SK-N-SH treated with all-trans-retinoic acid at 6 μM for 48 hours (cell line): Measurements from ENCODE around the gene CCDC102A.

Experiments used
- ATAC-seq: fragments of 200-7000 bp; cut with Tn5 transposase; 3 replicates; pipeline ENCODE4 v1.9.1; 2020; ENCODE audit warnings: mild to moderate bottlenecking, moderate library complexity
- ARNTL ChIP-seq: fragments of 450-650 bp; formaldehyde crosslinking; IDR thresholded peaks from 2 replicates; pipeline ENCODE4 v1.5.0; 2020; ENCODE audit warnings: low read depth, mild to moderate bottlenecking, moderate library complexity, borderline replicate concordance
- BACH2 ChIP-seq: fragments of 250-450 bp; sonication (Bioruptor Pico); IDR thresholded peaks from 2 replicates; pipeline ENCODE4 v1.9.0; 2021; ENCODE audit warnings: mild to moderate bottlenecking, borderline replicate concordance
- CSDC2 ChIP-seq: fragments of 250-450 bp; sonication (Bioruptor Pico); IDR thresholded peaks from 2 replicates; pipeline ENCODE4 v1.5.0; 2020; ENCODE audit warnings: mild to moderate bottlenecking, moderate library complexity
- ESRRG ChIP-seq: fragments of 250-450 bp; sonication (Bioruptor Pico); IDR thresholded peaks from 2 replicates; pipeline ENCODE4 v1.6.1; 2021; ENCODE audit warnings: mild to moderate bottlenecking
- GLIS3 ChIP-seq: fragments of 250-450 bp; sonication (Bioruptor Pico); IDR thresholded peaks from 2 replicates; pipeline ENCODE4 v1.5.0; 2020; ENCODE audit warnings: mild to moderate bottlenecking, moderate library complexity
- ISL1 ChIP-seq: fragments of 250-450 bp; sonication (Bioruptor Pico); IDR thresholded peaks from 2 replicates; pipeline ENCODE4 v2.1.2; 2022; ENCODE audit warnings: mild to moderate bottlenecking, moderate library complexity
- OSR1 ChIP-seq: fragments of 250-450 bp; sonication (Bioruptor Pico); IDR thresholded peaks from 2 replicates; pipeline ENCODE4 v1.8.0; 2022; ENCODE audit warnings: moderate library complexity, mild to moderate bottlenecking, inconsistent platforms
- PPARA ChIP-seq: fragments of 250-450 bp; sonication (Bioruptor Pico); IDR thresholded peaks from 2 replicates; pipeline ENCODE4 v1.5.0; 2020; ENCODE audit warnings: mild to moderate bottlenecking, borderline replicate concordance
- RARB ChIP-seq: fragments of 250-450 bp; sonication (Bioruptor Pico); IDR thresholded peaks from 2 replicates; pipeline ENCODE4 v1.8.0; 2021; ENCODE audit warnings: mild to moderate bottlenecking, moderate library complexity
- SNAI2 ChIP-seq: fragments of 250-450 bp; sonication (Bioruptor Pico); IDR thresholded peaks from 2 replicates; pipeline ENCODE4 v1.5.0; 2020; ENCODE audit warnings: mild to moderate bottlenecking, moderate library complexity
- TCF4 ChIP-seq: fragments of 250-450 bp; sonication (Bioruptor Pico); IDR thresholded peaks from 2 replicates; pipeline ENCODE4 v1.8.0; 2021; ENCODE audit warnings: mild to moderate bottlenecking, moderate library complexity, borderline replicate concordance
- TOX ChIP-seq: fragments of 250-450 bp; sonication (Bioruptor Pico); IDR thresholded peaks from 2 replicates; pipeline ENCODE4 v1.8.0; 2021; ENCODE audit warnings: mild to moderate bottlenecking, moderate library complexity, borderline replicate concordance
- ZC3H10 ChIP-seq: fragments of 250-450 bp; sonication (Bioruptor Pico); IDR thresholded peaks from 2 replicates; pipeline ENCODE4 v1.5.1; 2021; ENCODE audit warnings: mild to moderate bottlenecking, moderate library complexity
- ZFP30 ChIP-seq: fragments of 450-650 bp; formaldehyde crosslinking; IDR thresholded peaks from 2 replicates; pipeline ENCODE4 v1.5.0; 2022; ENCODE audit warnings: mild to moderate bottlenecking, moderate library complexity
- ZNF565 ChIP-seq: fragments of 450-650 bp; formaldehyde crosslinking; conservative IDR thresholded peaks from 2 replicates; pipeline ENCODE4 v1.5.0; 2020; ENCODE audit warnings: low read depth, mild to moderate bottlenecking, moderate library complexity
- ZNF70 ChIP-seq: fragments of 450-650 bp; formaldehyde crosslinking; IDR thresholded peaks from 2 replicates; pipeline ENCODE4 v1.5.0; 2020; ENCODE audit warnings: mild to moderate bottlenecking, moderate library complexity
- ZNF8 ChIP-seq: fragments of 450-650 bp; formaldehyde crosslinking; IDR thresholded peaks from 2 replicates; pipeline ENCODE4 v1.5.0; 2020; ENCODE audit warnings: mild to moderate bottlenecking, moderate library complexity
- TF ChIP-seq, protein P1 (sequence below): fragments of 250-450 bp; sonication (Bioruptor Pico); IDR thresholded peaks from 2 replicates; pipeline ENCODE4 v1.5.0; 2020; ENCODE audit warnings: mild to moderate bottlenecking, moderate library complexity
- TF ChIP-seq, protein P2 (sequence below): fragments of 250-450 bp; sonication (Bioruptor Pico); IDR thresholded peaks from 2 replicates; pipeline ENCODE4 v1.8.0; 2020; ENCODE audit warnings: mild to moderate bottlenecking, moderate library complexity, borderline replicate concordance
- TF ChIP-seq, protein P3 (sequence below): fragments of 250-450 bp; sonication (Bioruptor Pico); IDR thresholded peaks from 2 replicates; pipeline ENCODE4 v1.5.1; 2021; ENCODE audit warnings: mild to moderate bottlenecking, moderate library complexity
- TF ChIP-seq, protein P4 (sequence below): fragments of 250-450 bp; sonication (Bioruptor Pico); IDR thresholded peaks from 2 replicates; pipeline ENCODE4 v1.8.0; 2021; ENCODE audit warnings: low read depth, mild to moderate bottlenecking, moderate library complexity, borderline replicate concordance

The CCDC102A gene

DNA sequence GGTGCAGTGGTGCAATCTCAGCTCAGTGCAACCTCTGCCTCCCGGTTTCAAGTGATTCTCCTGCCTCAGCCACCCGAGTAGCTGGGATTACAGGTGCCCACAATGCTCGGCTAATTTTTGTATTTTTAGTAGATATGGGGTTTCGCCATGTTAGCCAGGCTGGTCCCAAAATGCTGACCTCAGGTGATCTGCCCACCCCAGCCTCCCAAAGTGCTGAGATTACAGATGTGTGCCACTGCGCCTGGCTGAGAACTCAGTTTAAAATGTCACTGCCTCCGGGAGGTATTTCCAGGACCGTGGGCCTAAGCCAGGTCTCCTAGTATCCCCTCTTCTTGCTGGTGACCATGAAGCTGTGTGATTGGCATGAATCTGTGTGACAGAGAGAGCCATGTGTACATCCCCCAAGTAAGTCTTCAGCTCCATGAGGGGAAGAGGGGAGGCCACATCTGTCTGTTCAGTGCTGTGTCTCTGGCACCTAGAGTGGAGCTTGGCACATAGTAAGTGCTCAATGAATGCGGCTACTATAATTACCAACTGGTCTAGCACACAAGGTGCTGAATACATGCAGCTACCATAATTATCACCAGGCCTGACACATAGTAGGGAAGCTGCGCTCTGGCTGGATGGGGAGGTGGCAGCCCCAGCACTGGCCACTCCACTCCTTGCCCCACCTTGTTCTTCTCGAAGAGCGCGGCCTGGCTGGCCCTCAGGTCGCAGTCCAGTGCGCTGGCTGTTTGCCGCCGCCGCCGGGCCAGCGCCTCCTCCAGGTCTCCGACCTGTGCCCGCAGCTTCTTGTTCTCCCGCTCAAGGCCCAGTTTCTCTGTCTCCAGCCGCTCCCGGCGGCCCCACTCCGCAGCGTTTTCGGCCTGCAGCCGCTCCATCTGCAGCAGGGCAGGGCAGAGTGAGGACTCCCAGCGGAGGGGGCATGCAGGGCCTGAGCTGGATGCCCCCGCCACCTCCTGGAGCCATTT is 18.7 kb downstream of the CCDC102A start:
- TF ChIP-seq, protein P1, sequence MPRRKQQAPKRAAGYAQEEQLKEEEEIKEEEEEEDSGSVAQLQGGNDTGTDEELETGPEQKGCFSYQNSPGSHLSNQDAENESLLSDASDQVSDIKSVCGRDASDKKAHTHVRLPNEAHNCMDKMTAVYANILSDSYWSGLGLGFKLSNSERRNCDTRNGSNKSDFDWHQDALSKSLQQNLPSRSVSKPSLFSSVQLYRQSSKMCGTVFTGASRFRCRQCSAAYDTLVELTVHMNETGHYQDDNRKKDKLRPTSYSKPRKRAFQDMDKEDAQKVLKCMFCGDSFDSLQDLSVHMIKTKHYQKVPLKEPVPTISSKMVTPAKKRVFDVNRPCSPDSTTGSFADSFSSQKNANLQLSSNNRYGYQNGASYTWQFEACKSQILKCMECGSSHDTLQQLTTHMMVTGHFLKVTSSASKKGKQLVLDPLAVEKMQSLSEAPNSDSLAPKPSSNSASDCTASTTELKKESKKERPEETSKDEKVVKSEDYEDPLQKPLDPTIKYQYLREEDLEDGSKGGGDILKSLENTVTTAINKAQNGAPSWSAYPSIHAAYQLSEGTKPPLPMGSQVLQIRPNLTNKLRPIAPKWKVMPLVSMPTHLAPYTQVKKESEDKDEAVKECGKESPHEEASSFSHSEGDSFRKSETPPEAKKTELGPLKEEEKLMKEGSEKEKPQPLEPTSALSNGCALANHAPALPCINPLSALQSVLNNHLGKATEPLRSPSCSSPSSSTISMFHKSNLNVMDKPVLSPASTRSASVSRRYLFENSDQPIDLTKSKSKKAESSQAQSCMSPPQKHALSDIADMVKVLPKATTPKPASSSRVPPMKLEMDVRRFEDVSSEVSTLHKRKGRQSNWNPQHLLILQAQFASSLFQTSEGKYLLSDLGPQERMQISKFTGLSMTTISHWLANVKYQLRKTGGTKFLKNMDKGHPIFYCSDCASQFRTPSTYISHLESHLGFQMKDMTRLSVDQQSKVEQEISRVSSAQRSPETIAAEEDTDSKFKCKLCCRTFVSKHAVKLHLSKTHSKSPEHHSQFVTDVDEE (CRISPR knock-in tag): no peak
- no peak for TF ChIP-seq ZNF8
- TF ChIP-seq GLIS3: no peak
- no peak for TF ChIP-seq RARB (CRISPR knock-in tag)
- TF ChIP-seq OSR1 (CRISPR knock-in tag): no peak
- TF ChIP-seq SNAI2 (CRISPR knock-in tag): no peak
- no peak for TF ChIP-seq CSDC2 (CRISPR knock-in tag)
- TF ChIP-seq, protein P2, sequence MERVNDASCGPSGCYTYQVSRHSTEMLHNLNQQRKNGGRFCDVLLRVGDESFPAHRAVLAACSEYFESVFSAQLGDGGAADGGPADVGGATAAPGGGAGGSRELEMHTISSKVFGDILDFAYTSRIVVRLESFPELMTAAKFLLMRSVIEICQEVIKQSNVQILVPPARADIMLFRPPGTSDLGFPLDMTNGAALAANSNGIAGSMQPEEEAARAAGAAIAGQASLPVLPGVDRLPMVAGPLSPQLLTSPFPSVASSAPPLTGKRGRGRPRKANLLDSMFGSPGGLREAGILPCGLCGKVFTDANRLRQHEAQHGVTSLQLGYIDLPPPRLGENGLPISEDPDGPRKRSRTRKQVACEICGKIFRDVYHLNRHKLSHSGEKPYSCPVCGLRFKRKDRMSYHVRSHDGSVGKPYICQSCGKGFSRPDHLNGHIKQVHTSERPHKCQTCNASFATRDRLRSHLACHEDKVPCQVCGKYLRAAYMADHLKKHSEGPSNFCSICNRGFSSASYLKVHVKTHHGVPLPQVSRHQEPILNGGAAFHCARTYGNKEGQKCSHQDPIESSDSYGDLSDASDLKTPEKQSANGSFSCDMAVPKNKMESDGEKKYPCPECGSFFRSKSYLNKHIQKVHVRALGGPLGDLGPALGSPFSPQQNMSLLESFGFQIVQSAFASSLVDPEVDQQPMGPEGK: no peak
- no peak for ATAC-seq

DNA sequence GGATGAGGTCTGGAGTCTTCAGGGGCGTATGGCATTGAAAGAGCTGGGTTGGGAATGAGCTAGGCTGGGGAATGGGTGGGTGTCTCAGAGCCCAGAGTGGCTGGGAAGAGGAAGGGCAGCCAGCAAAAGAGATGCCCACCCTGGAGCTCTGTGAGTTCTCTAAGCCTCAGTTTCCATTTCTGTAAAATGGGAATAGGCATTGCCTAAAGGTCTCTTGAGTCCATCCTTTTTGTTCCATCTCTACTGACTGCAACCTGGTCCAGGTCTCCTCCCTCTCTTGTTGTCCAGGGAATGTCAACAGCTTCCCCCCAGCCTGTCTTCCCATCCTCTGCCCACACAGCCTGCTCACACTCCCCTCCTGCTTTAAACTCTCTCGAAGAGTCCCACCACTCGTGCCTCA is 19.6 kb downstream of the CCDC102A start:
- no peak for TF ChIP-seq ZNF70 (CRISPR knock-in tag)
- TF ChIP-seq, protein P3, sequence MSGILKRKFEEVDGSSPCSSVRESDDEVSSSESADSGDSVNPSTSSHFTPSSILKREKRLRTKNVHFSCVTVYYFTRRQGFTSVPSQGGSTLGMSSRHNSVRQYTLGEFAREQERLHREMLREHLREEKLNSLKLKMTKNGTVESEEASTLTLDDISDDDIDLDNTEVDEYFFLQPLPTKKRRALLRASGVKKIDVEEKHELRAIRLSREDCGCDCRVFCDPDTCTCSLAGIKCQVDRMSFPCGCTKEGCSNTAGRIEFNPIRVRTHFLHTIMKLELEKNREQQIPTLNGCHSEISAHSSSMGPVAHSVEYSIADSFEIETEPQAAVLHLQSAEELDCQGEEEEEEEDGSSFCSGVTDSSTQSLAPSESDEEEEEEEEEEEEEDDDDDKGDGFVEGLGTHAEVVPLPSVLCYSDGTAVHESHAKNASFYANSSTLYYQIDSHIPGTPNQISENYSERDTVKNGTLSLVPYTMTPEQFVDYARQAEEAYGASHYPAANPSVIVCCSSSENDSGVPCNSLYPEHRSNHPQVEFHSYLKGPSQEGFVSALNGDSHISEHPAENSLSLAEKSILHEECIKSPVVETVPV (CRISPR knock-in tag): no peak
- TF ChIP-seq ESRRG (CRISPR knock-in tag): no peak
- TF ChIP-seq, protein P2: no peak
- TF ChIP-seq, protein P4, sequence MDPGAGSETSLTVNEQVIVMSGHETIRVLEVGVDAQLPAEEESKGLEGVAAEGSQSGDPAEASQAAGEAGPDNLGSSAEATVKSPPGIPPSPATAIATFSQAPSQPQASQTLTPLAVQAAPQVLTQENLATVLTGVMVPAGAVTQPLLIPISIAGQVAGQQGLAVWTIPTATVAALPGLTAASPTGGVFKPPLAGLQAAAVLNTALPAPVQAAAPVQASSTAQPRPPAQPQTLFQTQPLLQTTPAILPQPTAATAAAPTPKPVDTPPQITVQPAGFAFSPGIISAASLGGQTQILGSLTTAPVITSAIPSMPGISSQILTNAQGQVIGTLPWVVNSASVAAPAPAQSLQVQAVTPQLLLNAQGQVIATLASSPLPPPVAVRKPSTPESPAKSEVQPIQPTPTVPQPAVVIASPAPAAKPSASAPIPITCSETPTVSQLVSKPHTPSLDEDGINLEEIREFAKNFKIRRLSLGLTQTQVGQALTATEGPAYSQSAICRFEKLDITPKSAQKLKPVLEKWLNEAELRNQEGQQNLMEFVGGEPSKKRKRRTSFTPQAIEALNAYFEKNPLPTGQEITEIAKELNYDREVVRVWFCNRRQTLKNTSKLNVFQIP (CRISPR knock-in tag): no peak
- no peak for TF ChIP-seq ARNTL (CRISPR knock-in tag)
- TF ChIP-seq TOX: no peak
- no peak for TF ChIP-seq ISL1 (CRISPR knock-in tag)
- no peak for TF ChIP-seq BACH2 (CRISPR knock-in tag)
- TF ChIP-seq GLIS3: no peak
- no peak for TF ChIP-seq PPARA
- TF ChIP-seq TCF4 (CRISPR knock-in tag): no peak
- TF ChIP-seq ZNF565 (CRISPR knock-in tag): no peak
- TF ChIP-seq ZC3H10: no peak
- TF ChIP-seq ZFP30 (CRISPR knock-in tag): no peak
- no peak for ATAC-seq
